Hepatocyte (in vitro differentiated cells): ENCODE measurements around the gene UBE2N. TPM values are rescaled to one million over a fixed set of nuclear protein-coding genes. Genes with fewer than 3 reads are reported as not detected.

Experiments
- DNase-seq: peaks from one replicate; pipeline ENCODE4 v3.0.0-alpha.2; 2016; ENCODE audit warnings: low spot score
- H2AFZ ChIP-seq: fragments of 200-600 bp; sonication (generic); 2 replicates; pipeline ENCODE4 v1.6.0; 2016; ENCODE audit warnings: antibody characterized with exemption, mild to moderate bottlenecking
- H3K27ac ChIP-seq: fragments of 200-600 bp; sonication (generic); 2 replicates; pipeline ENCODE4 v1.5.1; 2016; ENCODE audit warnings: mild to moderate bottlenecking
- H3K27me3 ChIP-seq: fragments of 200-600 bp; sonication (generic); 2 replicates; pipeline ENCODE4 v1.6.1; 2016
- H3K36me3 ChIP-seq: fragments of 200-600 bp; sonication (generic); replicated peaks from 2 replicates; pipeline ENCODE4 v1.5.1; 2016; ENCODE audit warnings: low read depth; ENCODE audit not compliant: insufficient read depth
- H3K4me1 ChIP-seq: fragments of 200-600 bp; sonication (generic); 2 replicates; pipeline ENCODE4 v1.5.1; 2016; ENCODE audit warnings: mild to moderate bottlenecking, moderate library complexity; ENCODE audit not compliant: insufficient read depth
- H3K4me2 ChIP-seq: fragments of 200-600 bp; sonication (generic); 2 replicates; pipeline ENCODE4 v1.6.0; 2016
- H3K4me3 ChIP-seq: fragments of 200-600 bp; sonication (generic); 2 replicates; pipeline ENCODE4 v1.5.1; 2016; ENCODE audit warnings: mild to moderate bottlenecking
- H3K79me2 ChIP-seq: fragments of 200-600 bp; sonication (generic); 2 replicates; pipeline ENCODE4 v1.6.0; 2017; ENCODE audit warnings: mild to moderate bottlenecking
- H3K9me2 ChIP-seq: fragments of 200-600 bp; sonication (generic); replicated peaks from 2 replicates; pipeline ENCODE4 v1.6.0; 2017; ENCODE audit warnings: mild to moderate bottlenecking; ENCODE audit not compliant: insufficient read depth
- H3K9me3 ChIP-seq: fragments of 200-600 bp; sonication (generic); 2 replicates; pipeline ENCODE4 v1.5.1; 2016; ENCODE audit warnings: low read depth, mild to moderate bottlenecking
- H4K20me1 ChIP-seq: fragments of 200-600 bp; sonication (generic); 2 replicates; pipeline ENCODE4 v1.6.0; 2016; ENCODE audit warnings: mild to moderate bottlenecking; ENCODE audit not compliant: insufficient read depth, poor library complexity, severe bottlenecking
- EZH2 ChIP-seq: fragments of 200-600 bp; sonication (generic); IDR thresholded peaks from 2 replicates; pipeline ENCODE4 v1.6.1; 2016; ENCODE audit warnings: antibody characterized with exemption, mild to moderate bottlenecking, borderline replicate concordance
- EZH2phosphoT487 ChIP-seq: fragments of 200-600 bp; sonication (generic); IDR thresholded peaks from one replicate; pipeline ENCODE4 v1.6.1; 2018; ENCODE audit warnings: antibody characterized with exemption, mild to moderate bottlenecking, low read depth, moderate library complexity; ENCODE audit not compliant: unreplicated experiment, severe bottlenecking
- WGBS: methylation state at CpG from one replicate; pipeline ENCODE4 v1.1.6; 2016; ENCODE audit warnings: low lambda C conversion rate; ENCODE audit errors: missing lambda C conversion rate; 5-methylcytosine and 5-hydroxymethylcytosine counted together
- polyA plus RNA-seq: library from polyadenylated mRNA; unstranded; fragments of >200 nt; fragmentation: Nextera tagmentation; extraction: Ambion mirVana; gene quantifications from 2 replicates; pipeline ENCODE4 v1.2.1, GENCODE V29; 2016
- total RNA-seq: library from RNA; depleted of rRNA; stranded (reverse); fragments of >200 nt; gene quantifications from 2 replicates; pipeline ENCODE4 v1.2.3, GENCODE V29; 2014
- TF ChIP-seq, protein P1 (sequence below): fragments of 200-600 bp; sonication (generic); IDR thresholded peaks from 2 replicates; pipeline ENCODE4 v1.5.1; 2016; ENCODE audit warnings: antibody characterized with exemption, mild to moderate bottlenecking; ENCODE audit not compliant: poor library complexity

Gene UBE2N
- total and polyA plus RNA-seq, 2 experiments from 2014 or later, result 59.1 to 121 TPM

DNA sequence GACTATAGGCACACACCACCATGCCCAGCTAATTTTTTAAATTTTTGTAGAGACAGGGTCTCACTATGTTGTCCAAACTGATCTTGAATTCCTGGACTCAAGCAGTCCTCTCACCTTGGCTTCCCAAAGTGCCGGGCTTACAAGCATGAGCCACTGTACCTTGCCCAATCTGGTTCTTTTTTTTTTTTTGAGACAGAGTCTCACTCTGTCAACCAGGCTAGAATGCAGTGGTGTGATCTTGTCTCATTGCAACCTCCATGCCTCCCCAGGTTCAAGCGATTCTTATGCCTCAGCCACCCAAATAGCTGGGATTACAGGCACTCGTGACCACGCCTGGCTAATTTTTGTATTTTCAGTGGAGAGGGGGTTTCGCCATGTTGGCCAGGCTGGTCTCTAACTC is 41.0 kb upstream of the UBE2N start:
- no peak overlapping the region for H3K4me2 ChIP-seq
- peaks cover 4% of the 10 kb centered on the region for H3K79me2 ChIP-seq
- WGBS, result 99% methylated on average over 5 of the region's 5 CpGs
- H3K9me2 ChIP-seq, result no peaks in the 10 kb centered on the region
- H2AFZ ChIP-seq, result no peak overlapping the region
- no peak overlapping the region for H3K4me3 ChIP-seq
- no peaks in the 10 kb centered on the region for H4K20me1 ChIP-seq
- no peaks in the 10 kb centered on the region for H3K27me3 ChIP-seq
- H3K4me1 ChIP-seq, result no peaks in the 10 kb centered on the region
- no peak for DNase-seq
- TF ChIP-seq EZH2phosphoT487 (no peak), EZH2 (no peak)
- TF ChIP-seq, protein P1, sequence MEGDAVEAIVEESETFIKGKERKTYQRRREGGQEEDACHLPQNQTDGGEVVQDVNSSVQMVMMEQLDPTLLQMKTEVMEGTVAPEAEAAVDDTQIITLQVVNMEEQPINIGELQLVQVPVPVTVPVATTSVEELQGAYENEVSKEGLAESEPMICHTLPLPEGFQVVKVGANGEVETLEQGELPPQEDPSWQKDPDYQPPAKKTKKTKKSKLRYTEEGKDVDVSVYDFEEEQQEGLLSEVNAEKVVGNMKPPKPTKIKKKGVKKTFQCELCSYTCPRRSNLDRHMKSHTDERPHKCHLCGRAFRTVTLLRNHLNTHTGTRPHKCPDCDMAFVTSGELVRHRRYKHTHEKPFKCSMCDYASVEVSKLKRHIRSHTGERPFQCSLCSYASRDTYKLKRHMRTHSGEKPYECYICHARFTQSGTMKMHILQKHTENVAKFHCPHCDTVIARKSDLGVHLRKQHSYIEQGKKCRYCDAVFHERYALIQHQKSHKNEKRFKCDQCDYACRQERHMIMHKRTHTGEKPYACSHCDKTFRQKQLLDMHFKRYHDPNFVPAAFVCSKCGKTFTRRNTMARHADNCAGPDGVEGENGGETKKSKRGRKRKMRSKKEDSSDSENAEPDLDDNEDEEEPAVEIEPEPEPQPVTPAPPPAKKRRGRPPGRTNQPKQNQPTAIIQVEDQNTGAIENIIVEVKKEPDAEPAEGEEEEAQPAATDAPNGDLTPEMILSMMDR, result no peak
- no peak overlapping the region for H3K27ac ChIP-seq
- no peaks in the 10 kb centered on the region for H3K36me3 ChIP-seq
- no peaks in the 10 kb centered on the region for H3K9me3 ChIP-seq

DNA sequence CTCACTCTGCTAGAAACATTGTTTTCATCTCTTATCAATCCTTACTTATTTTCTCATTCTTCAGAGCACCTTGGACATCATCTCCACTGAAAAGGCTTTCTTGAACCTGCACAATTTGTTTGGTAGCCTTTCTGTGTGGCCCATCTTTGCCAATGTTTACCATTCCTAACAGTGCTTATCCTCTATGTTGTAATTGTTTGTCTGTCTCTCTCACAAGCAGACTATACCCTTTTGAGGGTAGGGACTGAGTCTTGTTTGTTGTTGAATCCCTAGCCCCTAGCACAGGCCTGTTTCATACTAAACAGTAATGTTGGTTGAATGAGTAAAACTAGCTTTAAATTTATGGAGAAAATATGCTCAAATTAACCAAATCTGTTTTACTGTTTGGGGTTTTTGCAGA is 34.8 kb upstream of the UBE2N start:
- Histone ChIP-seq H3K9me3 (no peaks in the 10 kb centered on the region), H3K79me2 (peaks cover 46% of the 10 kb centered on the region), H3K4me2 (no peak overlapping the region), H3K36me3 (no peaks in the 10 kb centered on the region), H3K4me1 (no peaks in the 10 kb centered on the region), H3K27ac (no peak overlapping the region), H3K4me3 (no peak overlapping the region), H4K20me1 (peaks cover 3% of the 10 kb centered on the region), H2AFZ (no peak overlapping the region), H3K9me2 (no peaks in the 10 kb centered on the region), H3K27me3 (no peaks in the 10 kb centered on the region)
- no peak for TF ChIP-seq EZH2phosphoT487
- no peak for TF ChIP-seq EZH2
- TF ChIP-seq, protein P1, result no peak
- no peak for DNase-seq

DNA sequence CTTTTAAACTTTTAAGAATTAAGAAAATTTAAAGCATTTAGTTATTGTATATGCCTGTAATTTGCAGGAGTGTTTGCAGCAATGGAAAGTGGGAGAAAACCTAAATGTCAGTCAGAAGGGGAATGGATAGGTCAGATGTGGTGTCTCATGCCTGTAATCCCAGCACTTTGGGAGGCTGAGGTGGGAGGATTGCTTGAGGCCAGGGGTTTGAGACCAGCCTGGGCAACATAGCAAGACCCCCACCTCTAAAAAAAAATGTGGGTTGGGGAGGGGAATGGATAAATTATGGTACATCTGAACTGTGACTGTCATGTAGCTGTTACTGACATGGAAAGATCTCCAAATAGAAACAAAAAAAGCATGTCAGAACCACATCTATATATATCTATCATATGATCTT is 27.6 kb upstream of the UBE2N start:
- Histone ChIP-seq H3K27me3 (no peaks in the 10 kb centered on the region), H3K4me2 (peak overlapping the region; percentile 86), H3K4me1 (peaks cover 4% of the 10 kb centered on the region), H2AFZ (no peak overlapping the region), H3K79me2 (peaks cover 64% of the 10 kb centered on the region), H3K36me3 (no peaks in the 10 kb centered on the region), H3K9me2 (no peaks in the 10 kb centered on the region), H3K9me3 (no peaks in the 10 kb centered on the region), H3K27ac (no peak overlapping the region), H4K20me1 (peaks cover 3% of the 10 kb centered on the region), H3K4me3 (no peak overlapping the region)
- no peak for DNase-seq
- no peak for TF ChIP-seq EZH2phosphoT487
- TF ChIP-seq, protein P1, result no peak
- no peak for TF ChIP-seq EZH2

DNA sequence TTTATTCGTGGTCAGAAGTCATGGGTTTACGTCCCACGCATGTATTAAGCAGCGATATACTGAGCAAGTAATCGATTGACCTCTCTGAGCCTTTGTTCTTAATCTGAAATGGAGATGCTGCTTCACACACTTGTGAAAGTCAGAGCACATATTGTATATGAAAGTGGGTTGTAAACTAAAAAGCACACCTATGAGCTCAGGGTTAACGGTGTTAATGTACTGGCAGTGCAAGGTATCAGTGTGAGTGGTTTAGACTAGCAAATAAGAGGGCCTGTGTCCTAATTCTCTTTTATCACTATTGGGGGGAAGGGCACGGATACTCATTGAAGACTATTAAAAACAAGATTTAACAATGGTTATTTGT is 26.2 kb upstream of the UBE2N start:
- peak overlapping the region; percentile 66 for H2AFZ ChIP-seq
- peak overlapping the region; percentile 71 for H3K4me3 ChIP-seq
- H3K27ac ChIP-seq, result peak overlapping the region; percentile 89
- H3K9me3 ChIP-seq, result no peaks in the 10 kb centered on the region
- peaks cover 51% of the 10 kb centered on the region for H3K79me2 ChIP-seq
- TF ChIP-seq, protein P1, result no peak
- no peak for TF ChIP-seq EZH2
- TF ChIP-seq EZH2phosphoT487, result no peak
- H4K20me1 ChIP-seq, result peaks cover 3% of the 10 kb centered on the region
- H3K9me2 ChIP-seq, result no peaks in the 10 kb centered on the region
- 2% methylated on average over 7 of the region's 7 CpGs for WGBS
- H3K36me3 ChIP-seq, result no peaks in the 10 kb centered on the region
- H3K4me2 ChIP-seq, result peak overlapping the region; percentile 86
- H3K4me1 ChIP-seq, result peaks cover 4% of the 10 kb centered on the region
- no peaks in the 10 kb centered on the region for H3K27me3 ChIP-seq
- no peak for DNase-seq
